Mesenchymal stem cell (in vitro differentiated cells and primary cell): ENCODE measurements around the gene MXRA7.

Experiments used
- DNase-seq: peaks from one replicate; pipeline ENCODE4 v3.0.0-alpha.2; 2013
- H2AFZ ChIP-seq: one replicate; pipeline ENCODE4 v1.6.1; 2013; ENCODE audit warnings: low read depth, mild to moderate bottlenecking, control low read depth, inconsistent platforms, low read length, moderate library complexity
- H2AK5ac ChIP-seq: 2 replicates; pipeline ENCODE4 v1.6.1; 2013; ENCODE audit warnings: low read length, moderate library complexity, mild to moderate bottlenecking, inconsistent platforms; ENCODE audit not compliant: severe bottlenecking
- H2BK120ac ChIP-seq: one replicate; pipeline ENCODE4 v1.6.1; 2013; ENCODE audit warnings: low read depth, mild to moderate bottlenecking, inconsistent platforms, low read length, moderate library complexity
- H2BK12ac ChIP-seq, 2 experiments: one replicate each; pipeline ENCODE4 v1.6.1; 2013; ENCODE audit warnings: inconsistent platforms in 2 of 2, low read length in 2 of 2, mild to moderate bottlenecking in 2 of 2, moderate library complexity in 2 of 2, control low read depth in 1 of 2
- H2BK15ac ChIP-seq: one replicate; pipeline ENCODE4 v1.6.1; 2013; ENCODE audit warnings: mild to moderate bottlenecking, low read depth, inconsistent platforms; ENCODE audit not compliant: poor library complexity, severe bottlenecking
- H2BK5ac ChIP-seq: 2 replicates; pipeline ENCODE4 v1.6.1; 2013; ENCODE audit warnings: low read depth, mild to moderate bottlenecking, low read length, control low read depth, inconsistent platforms; ENCODE audit not compliant: poor library complexity, severe bottlenecking
- H3K14ac ChIP-seq, 2 experiments: one replicate each; pipeline ENCODE4 v1.6.1; 2013; ENCODE audit warnings: inconsistent platforms in 2 of 2, low read length in 2 of 2, control low read depth in 1 of 2, mild to moderate bottlenecking in 1 of 2, moderate library complexity in 1 of 2
- H3K18ac ChIP-seq, 2 experiments: one replicate each; pipeline ENCODE4 v1.6.1; 2013; ENCODE audit warnings: inconsistent platforms in 2 of 2, low read length in 2 of 2, control low read depth in 1 of 2, low read depth in 1 of 2, mild to moderate bottlenecking in 1 of 2
- H3K23ac ChIP-seq, 2 experiments: one replicate each; pipeline ENCODE4 v1.6.1; 2013; ENCODE audit warnings: inconsistent platforms in 2 of 2, low read length in 2 of 2, mild to moderate bottlenecking in 2 of 2, moderate library complexity in 2 of 2, control low read depth in 1 of 2
- H3K27ac ChIP-seq: 2 replicates; pipeline ENCODE4 v1.5.1; 2013; ENCODE audit warnings: mild to moderate bottlenecking, moderate library complexity, low read length, control low read depth, inconsistent platforms; ENCODE audit not compliant: poor library complexity, severe bottlenecking
- H3K27me3 ChIP-seq, 2 experiments: 2 replicates each; pipeline versions ENCODE4 v1.6.1 to v1.7.0; 2013; ENCODE audit warnings: low read length in 2 of 2, mild to moderate bottlenecking in 2 of 2, moderate library complexity in 2 of 2, control low read depth in 1 of 2, inconsistent platforms in 1 of 2; ENCODE audit not compliant: control insufficient read depth in 1 of 2, insufficient read depth in 1 of 2
- H3K36me3 ChIP-seq, 2 experiments: 2 replicates each; pipeline versions ENCODE4 v1.6.1 to v1.7.0; 2013; ENCODE audit warnings: low read length in 2 of 2, control low read depth in 1 of 2, inconsistent platforms in 1 of 2, low read depth in 1 of 2, mild to moderate bottlenecking in 1 of 2; ENCODE audit not compliant: insufficient read depth in 2 of 2, control insufficient read depth in 1 of 2
- H3K4ac ChIP-seq, 2 experiments: one replicate each; pipeline ENCODE4 v1.6.1; 2013; ENCODE audit warnings: inconsistent platforms in 2 of 2, low read length in 2 of 2, mild to moderate bottlenecking in 2 of 2, moderate library complexity in 2 of 2, control low read depth in 1 of 2, low read depth in 1 of 2
- H3K4me1 ChIP-seq: 2 replicates; pipeline ENCODE4 v1.6.1; 2013; ENCODE audit warnings: low read depth, low read length, control low read depth; ENCODE audit not compliant: control insufficient read depth, insufficient read depth
- H3K4me2 ChIP-seq: 2 replicates; pipeline ENCODE4 v1.6.1; 2013; ENCODE audit warnings: low read length, mild to moderate bottlenecking, inconsistent platforms; ENCODE audit not compliant: poor library complexity, severe bottlenecking
- H3K4me3 ChIP-seq, 2 experiments: 2 replicates each; pipeline versions ENCODE4 v1.5.1 to v1.7.0; 2013; ENCODE audit warnings: low read length in 2 of 2, mild to moderate bottlenecking in 2 of 2, control low read depth in 1 of 2, low read depth in 1 of 2; ENCODE audit not compliant: insufficient read depth in 1 of 2
- H3K79me1 ChIP-seq: replicated peaks from 2 replicates; pipeline ENCODE4 v1.6.1; 2013; ENCODE audit warnings: mild to moderate bottlenecking, control low read depth, low read length, inconsistent platforms; ENCODE audit not compliant: poor library complexity, severe bottlenecking
- H3K9ac ChIP-seq: 2 replicates; pipeline ENCODE4 v1.7.0; 2013; ENCODE audit warnings: mild to moderate bottlenecking, low read length, moderate library complexity
- H3K9me3 ChIP-seq: 2 replicates; pipeline ENCODE4 v1.7.0; 2013; ENCODE audit warnings: mild to moderate bottlenecking, low read length; ENCODE audit not compliant: control insufficient read depth
- H4K8ac ChIP-seq: one replicate; pipeline ENCODE4 v1.6.1; 2013; ENCODE audit warnings: inconsistent platforms, mild to moderate bottlenecking, low read length, moderate library complexity
- H4K91ac ChIP-seq: one replicate; pipeline ENCODE4 v1.6.1; 2013; ENCODE audit warnings: mild to moderate bottlenecking, low read length, inconsistent platforms
- WGBS: methylation state at CpG from one replicate; pipeline ENCODE4 v1.1.7; 2013; ENCODE audit warnings: mixed read lengths; 5-methylcytosine and 5-hydroxymethylcytosine counted together

MXRA7 gene

GRCh38 chr17:76635659-76636360 lies 75.0 kb downstream of the MXRA7 start:
- Histone ChIP-seq H3K14ac (no peak overlapping the region), H3K4me1 (no peaks in the 10 kb centered on the region), H3K4me3 (no peak overlapping the region), H2BK120ac (no peak overlapping the region), H3K18ac (no peak overlapping the region), H2AK5ac (no peak overlapping the region), H3K36me3 (no peaks in the 10 kb centered on the region), H2BK5ac (no peak overlapping the region), H3K4ac (no peak overlapping the region), H3K79me1 (no peaks in the 10 kb centered on the region), H2AFZ (no peak overlapping the region), H4K91ac (no peak overlapping the region), H3K23ac (no peak overlapping the region), H3K27ac (no peak overlapping the region), H3K9ac (no peak overlapping the region), H2BK12ac (no peak overlapping the region), H3K4me2 (no peak overlapping the region), H2BK15ac (no peak overlapping the region), H3K27me3 (peaks cover 0 to 8% of the 10 kb centered on the region in 2 experiments), H3K9me3 (no peaks in the 10 kb centered on the region), H4K8ac (no peak overlapping the region)
- peak; percentile 85 for DNase-seq
- WGBS, result 30% methylated on average over 5 of the region's 8 CpGs

GRCh38 chr17:76635039-76635438 lies 75.7 kb downstream of the MXRA7 start:
- 66% methylated on average over 5 of the region's 5 CpGs for WGBS
- Histone ChIP-seq H3K9me3 (no peaks in the 10 kb centered on the region), H3K4me1 (no peaks in the 10 kb centered on the region), H3K4me3 (no peak overlapping the region), H3K4ac (no peak overlapping the region), H2AFZ (no peak overlapping the region), H3K23ac (no peak overlapping the region), H2BK12ac (no peak overlapping the region), H3K27ac (no peak overlapping the region), H3K9ac (no peak overlapping the region), H3K79me1 (no peaks in the 10 kb centered on the region), H3K27me3 (peaks cover 0 to 8% of the 10 kb centered on the region in 2 experiments), H3K4me2 (no peak overlapping the region), H4K8ac (peak overlapping the region; percentile 55), H3K18ac (no peak overlapping the region), H4K91ac (peak overlapping the region; percentile 40), H3K14ac (no peak overlapping the region), H2AK5ac (no peak overlapping the region), H2BK120ac (peak overlapping the region; percentile 54), H3K36me3 (no peaks in the 10 kb centered on the region), H2BK5ac (no peak overlapping the region), H2BK15ac (no peak overlapping the region)
- DNase-seq, result peak; percentile 67

- H3K18ac ChIP-seq, result peak overlapping the region in 1 of 2 experiments; percentile 63
- no peak overlapping the region for H3K4ac ChIP-seq
- no peak overlapping the region for H3K23ac ChIP-seq
- H3K14ac ChIP-seq, result no peak overlapping the region
- peak overlapping the region in 1 of 2 experiments; percentile 10 for H2BK12ac ChIP-seq
- H3K9me3 ChIP-seq, result no peaks in the 10 kb centered on the region
- H3K36me3 ChIP-seq, result no peaks in the 10 kb centered on the region
- H2BK120ac ChIP-seq, result no peak overlapping the region
- peak overlapping the region; percentile 72 for H4K91ac ChIP-seq
- H3K9ac ChIP-seq, result no peak overlapping the region
- 95% methylated on average over 14 of the region's 14 CpGs for WGBS
- H4K8ac ChIP-seq, result no peak overlapping the region
- no peak overlapping the region for H3K4me2 ChIP-seq
- no peaks in the 10 kb centered on the region for H3K79me1 ChIP-seq
- H2AFZ ChIP-seq, result no peak overlapping the region
- H2AK5ac ChIP-seq, result no peak overlapping the region
- no peak overlapping the region for H3K27ac ChIP-seq
- no peaks in the 10 kb centered on the region for H3K4me1 ChIP-seq
- peaks cover 0 to 12% of the 10 kb centered on the region in 2 experiments for H3K27me3 ChIP-seq
- H3K4me3 ChIP-seq, result no peak overlapping the region
- H2BK15ac ChIP-seq, result peak overlapping the region; percentile 63
- no peak overlapping the region for H2BK5ac ChIP-seq
- no peak for DNase-seq
Observed at GRCh38 chr17:76633628-76634328, 77.0 kb downstream of the MXRA7 start.

DNA sequence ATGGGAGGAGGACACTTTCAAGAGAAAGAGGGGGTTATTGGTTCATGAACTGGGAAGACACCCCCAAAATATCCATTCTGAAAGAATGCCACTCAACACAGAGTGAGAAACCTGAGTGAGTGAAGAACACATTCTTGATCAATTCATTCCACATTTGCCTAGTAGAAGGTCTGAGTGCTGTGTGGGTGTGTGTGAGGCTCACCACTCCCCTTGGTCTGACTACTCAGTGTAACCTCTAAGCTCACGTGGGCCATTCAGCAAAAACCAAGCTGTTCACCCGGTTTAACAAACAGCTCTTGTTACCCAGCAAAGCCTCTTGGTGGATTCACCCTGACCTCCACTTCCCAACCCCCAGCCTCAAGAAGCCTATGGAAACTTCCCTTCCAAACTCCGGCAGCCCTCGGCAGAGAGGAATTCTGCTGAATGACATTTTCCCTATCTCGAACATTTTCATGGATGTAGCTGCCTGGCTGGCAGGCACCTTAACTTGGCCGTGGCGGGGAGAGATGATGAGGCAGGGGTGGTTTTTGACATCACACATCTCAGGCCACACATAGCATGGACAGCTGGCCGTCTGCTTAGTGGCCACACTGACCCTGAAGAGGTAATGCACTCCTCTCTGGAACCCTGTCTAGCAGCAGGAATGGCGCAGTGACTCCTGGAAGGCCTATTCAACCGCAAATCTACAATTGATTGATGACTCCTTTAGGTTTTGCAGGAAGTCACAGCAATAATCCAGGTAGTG lies 78.8 kb downstream of the MXRA7 start:
- H3K9me3 ChIP-seq, result no peaks in the 10 kb centered on the region
- H2BK120ac ChIP-seq, result no peak overlapping the region
- WGBS, result 79% methylated on average over 9 of the region's 10 CpGs
- no peak overlapping the region for H3K4me3 ChIP-seq
- H3K4ac ChIP-seq, result no peak overlapping the region
- no peaks in the 10 kb centered on the region for H3K4me1 ChIP-seq
- H3K4me2 ChIP-seq, result no peak overlapping the region
- no peak overlapping the region for H2BK5ac ChIP-seq
- H2BK15ac ChIP-seq, result peak overlapping the region; percentile 60
- no peak overlapping the region for H2AK5ac ChIP-seq
- no peaks in the 10 kb centered on the region for H3K36me3 ChIP-seq
- DNase-seq, result no peak
- H3K23ac ChIP-seq, result no peak overlapping the region
- no peak overlapping the region for H2AFZ ChIP-seq
- no peak overlapping the region for H3K14ac ChIP-seq
- H4K8ac ChIP-seq, result no peak overlapping the region
- H2BK12ac ChIP-seq, result no peak overlapping the region
- H3K18ac ChIP-seq, result no peak overlapping the region
- H3K79me1 ChIP-seq, result no peaks in the 10 kb centered on the region
- no peak overlapping the region for H3K27ac ChIP-seq
- no peak overlapping the region for H3K9ac ChIP-seq
- no peak overlapping the region for H4K91ac ChIP-seq
- H3K27me3 ChIP-seq, result peaks cover 5 to 14% of the 10 kb centered on the region in 2 experiments
